Gastroesophageal sphincter (tissue), 2 donors: ENCODE data around the gene FAIM2.

Experiments used
- POLR2A ChIP-seq, 2 donors: fragments of 450-650 bp; IDR thresholded peaks; one replicate each; pipeline ENCODE4 v1.6.1; 2017; ENCODE audit warnings: antibody characterized with exemption in 2 of 2, mild to moderate bottlenecking in 2 of 2, moderate library complexity in 1 of 2
- POLR2AphosphoS5 ChIP-seq: sonication (generic); formaldehyde crosslinking; IDR thresholded peaks from one replicate; pipeline ENCODE4 v1.6.1; 2017; ENCODE audit warnings: antibody characterized with exemption

- no peak for TF ChIP-seq POLR2AphosphoS5
- no peak for TF ChIP-seq POLR2A (IDR thresholded peaks at IDR 0.05)
Observed at GRCh38 chr12:49900371-49900770, 3.3 kb downstream of the FAIM2 start.
